ENCODE measurements around the gene EML6.

DNA sequence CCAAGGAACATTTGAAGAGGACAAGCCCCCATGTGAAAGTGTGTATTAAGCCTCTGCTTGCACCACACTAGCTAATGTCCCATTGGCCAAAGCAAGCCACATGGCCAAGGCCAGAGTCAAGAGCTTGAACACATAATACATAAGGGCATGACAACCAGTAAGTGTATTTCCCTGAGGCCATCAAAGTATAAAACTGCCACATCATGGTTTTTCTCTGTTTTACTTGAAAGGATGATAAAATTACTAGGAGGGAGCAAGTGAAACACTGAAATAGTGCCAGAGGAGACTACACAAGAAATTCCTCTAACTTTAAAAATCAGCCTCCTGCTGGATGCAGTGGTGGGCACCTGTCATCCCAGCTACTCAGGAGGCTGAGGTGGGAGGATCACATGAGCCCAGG, 30.9 kb upstream of the EML6 start:
- TF ChIP-seq, protein P1, sequence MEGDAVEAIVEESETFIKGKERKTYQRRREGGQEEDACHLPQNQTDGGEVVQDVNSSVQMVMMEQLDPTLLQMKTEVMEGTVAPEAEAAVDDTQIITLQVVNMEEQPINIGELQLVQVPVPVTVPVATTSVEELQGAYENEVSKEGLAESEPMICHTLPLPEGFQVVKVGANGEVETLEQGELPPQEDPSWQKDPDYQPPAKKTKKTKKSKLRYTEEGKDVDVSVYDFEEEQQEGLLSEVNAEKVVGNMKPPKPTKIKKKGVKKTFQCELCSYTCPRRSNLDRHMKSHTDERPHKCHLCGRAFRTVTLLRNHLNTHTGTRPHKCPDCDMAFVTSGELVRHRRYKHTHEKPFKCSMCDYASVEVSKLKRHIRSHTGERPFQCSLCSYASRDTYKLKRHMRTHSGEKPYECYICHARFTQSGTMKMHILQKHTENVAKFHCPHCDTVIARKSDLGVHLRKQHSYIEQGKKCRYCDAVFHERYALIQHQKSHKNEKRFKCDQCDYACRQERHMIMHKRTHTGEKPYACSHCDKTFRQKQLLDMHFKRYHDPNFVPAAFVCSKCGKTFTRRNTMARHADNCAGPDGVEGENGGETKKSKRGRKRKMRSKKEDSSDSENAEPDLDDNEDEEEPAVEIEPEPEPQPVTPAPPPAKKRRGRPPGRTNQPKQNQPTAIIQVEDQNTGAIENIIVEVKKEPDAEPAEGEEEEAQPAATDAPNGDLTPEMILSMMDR (IDR thresholded peaks at IDR 0.05) = no peak
- TF ChIP-seq POLR2A (IDR thresholded peaks at IDR 0.05) = no peak
